Keratinocyte (primary cell): ENCODE results near the gene CD34.

ENCODE experiments used
- CTCF ChIP-seq, 3 experiments: IDR thresholded peaks in 1 of 3; conservative IDR thresholded peaks in 1 of 3; optimal IDR thresholded peaks in 1 of 3; 2 replicates in 2 of 3; 3 replicates in 1 of 3; pipeline versions ENCODE3 to v1.5.1; 2011; ENCODE audit warnings: low read length in 3 of 3, mild to moderate bottlenecking in 3 of 3, moderate library complexity in 2 of 3, control low read depth in 1 of 3, inconsistent platforms in 1 of 3; ENCODE audit not compliant: insufficient read depth in 2 of 3; ENCODE audit errors: extremely low read depth in 1 of 3
- EZH2 ChIP-seq: IDR thresholded peaks from one replicate; pipeline ENCODE4 v1.6.1; 2012; ENCODE audit warnings: inconsistent platforms, mild to moderate bottlenecking, low read length, moderate library complexity

GRCh38 chr1:207882692-207883091 is 28.2 kb downstream of the CD34 start:
- TF ChIP-seq CTCF (optimal IDR thresholded peaks at IDR 0.05 in 1 of 3, IDR thresholded peaks at IDR 0.05 in 1 of 3, conservative IDR thresholded peaks at IDR 0.05 in 1 of 3; ENCODE audit: extremely low read depth in 1 of 3, insufficient read depth in 2 of 3, low read length in 3 of 3) (no peak), EZH2 (no peak)
